T-helper 22 cell (primary cell): ENCODE data around the gene PLCD1.
A peak's percentile ranks its signal among the peaks of the same experiment; 100 is the strongest.
"Not testable (repeated sequence)": the region's sequence is repeated elsewhere in the genome, so short reads cannot be mapped to it uniquely, and the experiment has no call there.

Source experiments
- DNase-seq: peaks from one replicate; pipeline ENCODE4 v3.0.0-alpha.2; 2020; ENCODE audit warnings: low read depth

The PLCD1 gene

DNA sequence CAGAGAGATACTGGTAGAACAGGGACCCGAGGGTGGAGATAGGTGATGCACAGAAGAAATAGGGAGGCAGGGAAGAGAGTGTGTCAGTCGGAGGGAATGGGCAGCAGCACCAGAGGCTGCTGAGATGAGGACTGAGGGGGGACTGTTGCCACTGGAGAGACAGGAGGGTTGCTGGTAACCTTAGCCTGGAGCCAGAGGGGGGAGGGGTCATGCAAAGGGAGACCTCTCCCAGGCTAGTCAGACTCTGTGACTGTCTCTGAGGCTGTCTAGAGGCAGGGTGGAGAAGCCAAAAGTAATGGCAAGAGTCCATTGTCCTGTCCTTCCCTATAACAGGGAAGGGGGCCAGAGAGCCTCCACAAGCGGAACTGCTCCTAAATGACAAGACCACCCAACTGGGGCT lies 7.5 kb upstream of the PLCD1 start:
- DNase-seq = no peak

DNA sequence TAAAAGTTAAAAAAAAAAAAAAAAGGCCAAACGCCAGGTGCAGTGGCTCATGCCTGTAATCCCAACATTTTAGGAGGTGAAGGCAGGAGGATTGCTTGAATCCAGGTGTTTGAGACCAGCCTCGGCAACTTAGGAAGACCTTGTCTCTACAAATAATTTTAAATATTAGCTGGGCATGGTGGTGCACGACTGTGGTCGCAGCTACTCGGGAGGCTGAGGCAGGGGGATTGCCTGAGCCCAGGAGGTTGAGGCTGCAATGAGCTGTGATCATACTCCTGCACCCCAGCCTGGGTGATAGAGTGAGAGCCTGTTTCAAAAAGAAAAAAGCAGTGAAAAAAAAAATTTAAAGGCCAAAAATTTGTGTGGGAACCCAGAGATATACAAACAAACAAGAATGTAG lies 6.8 kb upstream of the PLCD1 start:
- no peak for DNase-seq

- DNase-seq = not testable (repeated sequence)
Observed at GRCh38 chr3:38034335-38034734, 4.9 kb upstream of the PLCD1 start.

DNA sequence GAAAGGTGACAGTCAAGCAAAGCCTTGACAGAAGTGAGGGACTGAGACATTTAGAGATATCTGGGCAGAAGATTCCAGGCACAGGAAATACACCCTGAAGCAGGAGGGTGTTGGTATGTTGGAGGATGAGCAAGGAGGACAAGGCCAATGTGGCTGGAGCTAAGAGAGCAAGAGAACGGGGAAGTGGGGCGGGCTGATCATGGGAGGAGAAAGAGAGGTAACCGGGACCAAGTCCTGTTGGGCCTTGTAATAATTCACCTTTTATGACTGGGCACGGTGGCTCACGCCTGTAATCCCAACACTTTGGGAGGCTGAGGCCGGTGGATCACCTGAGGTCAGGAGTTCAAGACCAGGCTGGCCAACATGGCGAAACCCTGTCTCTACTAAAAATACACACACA lies 4.1 kb upstream of the PLCD1 start:
- DNase-seq = not testable (repeated sequence)

DNA sequence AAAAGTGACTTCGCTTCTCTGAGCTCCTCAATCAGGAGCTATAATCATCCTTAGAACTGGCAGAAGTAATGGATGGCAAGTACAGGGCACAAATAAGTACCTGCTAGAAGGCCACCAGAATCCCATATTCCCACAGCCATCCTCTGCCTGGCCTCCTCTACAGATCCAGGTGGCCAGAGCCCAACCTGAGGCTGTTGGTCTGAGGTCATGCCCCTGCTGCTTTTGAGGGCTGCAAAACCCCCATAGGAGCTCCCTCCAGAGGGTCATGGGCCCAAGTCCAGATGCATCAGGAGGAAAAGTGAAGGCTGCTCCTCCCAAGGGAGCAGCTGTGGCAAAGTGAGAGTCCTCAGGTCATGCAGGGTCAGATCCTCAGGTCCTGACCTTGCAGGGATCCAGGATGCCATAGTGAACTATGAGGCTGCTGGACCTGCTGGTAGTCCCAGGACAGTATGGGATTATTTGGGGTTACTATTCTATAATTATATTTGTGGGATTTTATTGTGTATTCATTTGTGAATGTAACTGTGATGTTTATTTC lies 3.0 kb upstream of the PLCD1 start:
- DNase-seq = no peak

DNA sequence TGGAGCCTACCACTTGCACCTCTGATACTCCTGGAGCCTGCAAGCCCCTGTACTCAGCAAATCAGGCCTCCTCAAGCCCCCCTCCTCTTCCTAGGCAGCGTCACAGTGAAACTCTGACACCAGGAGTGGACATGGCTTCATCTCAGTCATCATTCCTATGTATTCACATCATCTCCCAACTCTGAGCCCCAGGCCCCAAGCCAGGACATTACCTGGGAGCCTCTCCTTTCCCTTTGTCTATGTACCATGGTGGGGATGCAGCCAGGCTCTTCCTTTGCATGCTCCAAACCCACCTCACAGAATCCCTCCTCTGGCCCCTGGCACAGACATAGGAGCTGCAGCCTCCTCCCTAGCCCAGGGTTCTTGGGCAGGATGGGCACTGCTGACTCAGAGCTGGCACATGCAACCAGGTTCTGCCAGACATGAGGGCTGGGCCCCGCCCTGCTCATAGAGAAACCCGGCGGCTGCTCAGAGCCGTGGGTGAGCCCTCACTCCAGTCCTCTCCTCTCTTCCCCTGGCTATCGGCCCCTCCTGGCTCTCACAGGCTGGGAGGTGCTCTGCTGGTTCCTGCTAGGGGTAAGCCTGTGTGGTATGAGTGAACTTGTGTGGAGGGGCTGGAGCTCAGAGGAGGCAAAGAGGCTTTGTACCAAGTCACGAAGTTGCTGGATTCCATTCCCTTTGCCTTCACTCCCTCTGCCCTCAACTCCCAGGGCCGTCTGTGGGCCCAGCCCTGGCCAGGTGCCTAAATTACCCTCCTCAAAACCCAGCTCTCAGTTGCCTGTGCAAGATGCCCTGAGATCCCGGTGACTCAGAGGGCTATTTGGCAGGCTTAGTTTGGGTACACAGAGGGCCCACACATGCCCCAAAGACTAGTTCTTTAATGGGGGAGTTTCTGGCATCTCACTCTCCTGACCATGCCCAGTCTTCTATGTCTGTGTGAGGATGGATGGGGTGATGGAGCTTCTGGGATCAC lies 1.9 kb upstream of the PLCD1 start:
- DNase-seq = peak; percentile 38

DNA sequence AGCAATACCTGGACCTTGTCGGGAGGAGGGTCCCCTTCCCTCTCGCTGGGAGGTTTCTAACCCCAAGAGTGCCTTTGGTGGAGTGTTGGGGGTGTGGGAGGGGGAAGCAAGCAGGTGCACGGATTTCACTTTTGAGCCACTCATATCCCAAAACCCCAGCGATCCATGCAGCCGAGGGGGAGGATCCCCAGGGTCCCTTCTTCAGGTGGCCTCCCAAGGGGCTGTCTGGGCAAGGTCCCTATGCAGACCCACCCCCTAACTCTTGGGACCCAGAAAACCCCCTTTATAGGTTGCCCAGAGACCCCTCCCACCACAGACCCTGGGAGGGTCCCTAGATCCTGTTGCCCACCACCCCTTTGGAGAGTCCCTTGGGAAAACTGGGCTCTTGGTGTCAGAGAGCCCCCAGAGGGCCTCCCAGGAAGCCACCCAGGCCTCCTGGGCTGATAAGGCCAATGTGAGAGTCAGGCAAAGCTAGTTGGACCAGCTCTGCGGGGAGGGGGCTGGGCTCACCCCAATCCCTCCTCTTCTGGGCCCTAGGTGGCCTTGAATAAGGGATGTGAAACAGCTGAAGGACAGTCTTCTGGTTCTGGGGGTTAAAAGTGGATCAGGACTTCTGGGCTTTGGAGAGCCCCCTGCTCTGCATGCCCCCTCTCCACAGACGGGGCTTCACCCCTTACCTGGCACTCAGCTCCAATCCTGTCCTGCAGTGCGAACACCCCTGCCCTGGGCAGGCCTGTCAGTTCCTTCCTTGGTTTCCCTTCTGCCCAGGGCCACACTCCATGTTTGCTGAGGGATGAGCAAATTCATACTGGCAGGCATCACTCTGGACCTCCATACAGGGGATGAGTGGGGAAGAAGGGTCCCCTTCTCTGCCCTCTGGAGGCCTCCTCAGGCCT lies 932 bp upstream of the PLCD1 start:
- DNase-seq = no peak

GRCh38 chr3:38028621-38029361 lies 651 bp downstream of the PLCD1 start:
- DNase-seq = no peak

DNA sequence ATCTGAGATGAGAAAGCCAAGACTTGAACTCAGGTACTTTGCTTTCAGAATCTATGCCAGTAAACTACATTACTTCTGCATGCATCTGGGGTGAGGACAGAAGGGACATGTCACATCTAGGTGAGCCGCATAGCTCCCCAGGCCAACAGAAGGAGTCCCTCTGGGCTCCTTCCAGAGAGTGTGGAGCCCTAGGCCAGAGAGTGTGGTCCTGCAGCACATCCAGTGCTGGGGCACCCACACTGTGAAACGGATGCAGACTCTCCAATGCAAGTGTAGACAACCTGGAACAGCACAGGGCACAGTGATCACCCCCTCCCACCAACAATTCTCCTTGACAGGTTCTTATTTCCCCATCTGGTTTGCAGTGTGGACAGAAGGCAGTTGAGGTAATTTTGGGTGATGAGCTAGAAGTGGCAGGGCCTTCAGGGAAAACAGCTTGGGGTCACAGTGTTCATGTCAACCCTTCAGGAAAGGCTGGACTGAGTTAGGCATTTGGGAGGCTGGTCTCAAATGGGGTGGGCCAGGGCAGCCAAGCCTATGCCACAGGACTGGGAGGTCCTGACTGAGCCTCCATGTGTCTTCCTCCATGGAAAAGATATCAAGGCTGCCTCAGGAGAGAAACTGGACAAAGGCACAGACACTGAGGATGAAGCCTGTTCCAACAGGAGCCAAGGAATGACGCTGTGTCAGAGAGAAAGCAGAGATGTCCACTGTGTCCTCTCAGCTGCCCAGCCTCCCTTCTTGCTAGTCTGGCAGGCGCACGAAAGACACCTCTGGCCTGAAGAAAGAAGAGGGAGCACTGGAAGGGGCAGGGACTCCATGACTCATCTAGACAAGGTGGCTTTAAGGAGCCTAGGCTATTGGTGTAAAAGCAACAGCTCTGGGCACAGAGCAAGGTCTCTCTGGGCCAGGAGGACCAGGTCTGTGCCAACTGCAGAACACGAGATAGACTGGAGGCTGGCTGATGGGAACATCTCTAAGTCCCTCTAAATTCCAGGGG lies 1.7 kb downstream of the PLCD1 start:
- no peak for DNase-seq

GRCh38 chr3:38026856-38027255 lies 2.6 kb downstream of the PLCD1 start:
- DNase-seq = no peak

GRCh38 chr3:38022896-38023709 lies 6.3 kb downstream of the PLCD1 start:
- DNase-seq = no peak

DNA sequence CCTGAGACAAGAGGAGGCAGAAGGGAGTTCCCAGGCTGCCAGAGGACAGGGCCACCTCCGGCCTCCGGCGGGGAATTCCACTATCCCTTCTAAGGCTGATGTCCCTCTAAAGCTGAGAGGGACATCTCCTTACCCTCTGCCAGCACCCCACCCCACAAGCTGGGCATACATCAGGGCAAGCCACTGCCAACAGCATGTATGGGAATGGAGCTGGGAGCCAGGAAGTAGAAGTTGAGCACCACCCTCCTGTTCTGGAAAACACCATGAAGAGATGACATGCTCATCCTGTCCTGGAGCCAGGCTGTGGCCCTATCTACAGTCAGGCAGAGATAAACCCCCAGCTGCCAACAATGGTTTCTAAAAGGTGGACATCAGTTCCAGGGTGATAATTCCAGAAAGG lies 7.1 kb downstream of the PLCD1 start:
- DNase-seq = no peak

DNA sequence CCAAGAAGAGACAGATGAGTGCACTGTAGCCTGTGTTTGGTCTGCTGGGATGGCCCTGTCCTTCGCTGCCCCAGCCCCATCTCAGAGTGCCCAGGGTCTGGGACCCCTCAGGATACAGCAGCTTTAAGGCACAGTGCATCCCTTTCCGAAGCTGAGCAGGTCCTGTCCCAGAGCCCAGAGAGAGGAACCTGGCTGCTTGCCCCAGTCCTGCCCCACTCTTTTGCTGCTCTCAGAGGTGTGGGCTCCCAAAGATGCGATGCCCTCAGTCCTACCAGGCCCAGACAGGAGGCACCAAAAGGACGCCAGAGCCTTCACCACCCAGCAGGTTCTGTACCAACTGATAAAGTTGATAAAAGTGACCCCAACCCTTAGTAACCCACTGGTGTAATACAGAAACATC lies 8.2 kb downstream of the PLCD1 start:
- DNase-seq = no peak

DNA sequence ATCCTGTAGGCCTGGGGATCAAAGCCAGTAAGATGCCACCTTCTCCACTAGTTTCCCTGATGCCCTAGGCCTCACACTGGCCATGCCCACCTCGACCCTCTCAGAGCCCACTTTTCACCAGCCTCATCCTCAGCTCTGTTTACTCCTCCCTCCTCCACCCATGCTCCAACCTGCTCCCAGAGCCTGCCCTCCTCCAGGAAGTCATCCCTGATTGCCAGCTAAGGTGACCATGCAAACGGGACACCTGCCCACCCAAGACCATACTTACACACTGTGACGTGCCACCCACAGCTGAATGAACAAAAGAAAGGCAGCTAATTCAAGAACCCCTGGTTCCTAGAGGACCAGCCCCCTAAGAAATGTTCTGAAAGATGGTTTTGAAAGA lies 9.1 kb downstream of the PLCD1 start:
- DNase-seq = no peak

DNA sequence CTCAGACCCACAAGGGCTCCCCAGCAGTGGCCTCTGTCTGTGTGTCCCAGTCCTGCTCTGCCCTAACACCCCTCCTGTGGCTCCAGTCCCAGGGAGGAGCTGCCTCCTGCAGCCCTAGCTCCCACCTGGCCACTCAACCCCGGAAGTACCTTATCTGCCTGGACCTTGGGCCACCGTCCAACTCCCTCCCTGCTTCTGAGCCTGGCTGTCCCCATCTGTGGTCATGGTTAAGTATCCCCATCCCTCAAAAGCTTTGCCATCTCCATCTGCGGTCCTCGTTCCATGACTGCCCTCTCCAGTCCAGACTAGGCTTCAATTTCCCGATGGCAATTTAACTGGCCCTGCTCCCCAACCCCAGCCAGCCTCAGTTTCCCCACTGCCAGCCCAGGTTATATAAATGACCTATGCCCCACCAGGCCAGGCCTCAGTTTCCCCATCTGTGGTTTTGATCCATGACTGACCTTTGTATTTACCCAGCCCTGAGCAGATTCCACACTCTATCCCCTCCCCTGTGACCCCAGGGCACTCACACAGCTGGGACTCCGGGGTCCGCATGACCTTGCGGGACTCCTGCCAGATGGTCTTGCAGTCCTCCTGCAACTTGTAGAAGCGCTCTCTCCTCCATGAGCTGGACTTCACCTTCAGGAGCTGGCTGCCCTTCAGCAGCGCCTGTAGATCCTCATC lies 9.6 kb downstream of the PLCD1 start:
- DNase-seq = no peak

GRCh38 chr3:38018296-38019266 lies 10.9 kb downstream of the PLCD1 start:
- DNase-seq = no peak

DNA sequence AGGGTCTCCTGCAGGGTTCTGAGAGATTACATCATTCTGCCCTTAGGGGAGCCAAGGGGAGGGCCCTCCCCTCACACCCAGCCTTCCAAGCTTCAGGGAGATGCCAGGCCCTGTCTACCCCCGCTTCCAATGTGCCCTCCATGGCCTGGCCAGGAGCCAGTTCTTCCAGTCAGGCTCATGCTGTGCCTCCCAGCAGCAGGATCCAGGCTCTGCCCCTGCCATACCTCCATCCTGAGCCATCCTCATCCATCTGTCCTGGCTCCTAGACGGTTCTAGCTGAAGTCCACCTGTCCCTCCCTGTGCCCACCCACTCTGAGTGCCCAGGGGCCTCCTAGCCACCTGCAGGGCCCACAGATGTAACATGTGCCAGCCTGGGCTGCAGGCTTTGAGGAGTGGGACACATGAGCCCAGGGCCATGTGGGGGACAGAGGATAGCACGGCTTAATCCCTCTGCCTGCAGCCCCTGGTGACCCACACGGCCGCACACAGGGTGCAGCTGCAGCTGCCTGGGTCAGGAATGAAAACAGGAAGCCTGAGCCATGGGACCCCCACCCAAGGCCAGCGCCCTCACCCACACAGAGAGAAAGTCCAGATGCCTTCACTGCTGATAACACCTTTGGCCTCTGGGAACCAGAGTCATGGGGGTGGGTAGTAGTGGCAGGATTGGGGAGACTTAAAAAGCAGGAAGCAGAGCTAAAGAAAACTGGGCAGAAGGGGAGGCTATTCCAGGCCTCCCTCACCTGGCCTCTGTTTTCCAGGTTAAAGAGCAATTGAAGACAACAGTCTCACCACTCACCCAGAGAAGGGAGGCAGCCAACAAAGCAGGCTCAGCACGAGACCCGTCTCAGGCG lies 11.8 kb downstream of the PLCD1 start:
- DNase-seq = no peak
